Chondrocyte (in vitro differentiated cells): ENCODE results near the gene TBC1D24. TPM values are rescaled to one million over a fixed set of nuclear protein-coding genes. Genes with fewer than 3 reads are reported as not detected.
"Not testable (repeated sequence)": the region's sequence is repeated elsewhere in the genome, so short reads cannot be mapped to it uniquely, and the experiment has no call there.

Source experiments
- DNase-seq: peaks from one replicate; pipeline ENCODE4 v3.0.0; 2021; ENCODE audit warnings: mixed read lengths, low spot score
- H3K27ac Mint-ChIP-seq: one replicate; pipeline ENCODE4 v1.8.0; 2021; ENCODE audit warnings: mild to moderate bottlenecking, moderate library complexity, mixed read lengths; ENCODE audit not compliant: unreplicated experiment
- H3K27me3 Mint-ChIP-seq: 2 replicates; pipeline ENCODE4 v1.8.0; 2021; ENCODE audit warnings: low read depth, mixed read lengths
- H3K36me3 Mint-ChIP-seq: 2 replicates; pipeline ENCODE4 v1.8.0; 2021; ENCODE audit warnings: low read depth, mixed read lengths
- H3K4me1 Mint-ChIP-seq: 2 replicates; pipeline ENCODE4 v1.8.0; 2021; ENCODE audit warnings: low read depth, mild to moderate bottlenecking, mixed read lengths
- H3K4me3 Mint-ChIP-seq: one replicate; pipeline ENCODE4 v1.8.0; 2021; ENCODE audit warnings: mild to moderate bottlenecking, moderate library complexity, mixed read lengths; ENCODE audit not compliant: unreplicated experiment
- H3K9me3 Mint-ChIP-seq: 2 replicates; pipeline ENCODE4 v1.8.0; 2021; ENCODE audit warnings: low read depth, mixed read lengths
- total RNA-seq: library from RNA; stranded (reverse); gene quantifications from 3 replicates; pipeline ENCODE4 v1.2.1, GENCODE V29; 2021
- TF ChIP-seq, protein P1 (sequence below): fragments of 200-600 bp; sonication (generic); IDR thresholded peaks from 2 replicates; pipeline ENCODE4 v1.5.0; 2021; ENCODE audit warnings: antibody characterized with exemption, mild to moderate bottlenecking, moderate library complexity

Gene TBC1D24
- total RNA-seq, 1 donor from 2014 or later, result 17.9 TPM

DNA sequence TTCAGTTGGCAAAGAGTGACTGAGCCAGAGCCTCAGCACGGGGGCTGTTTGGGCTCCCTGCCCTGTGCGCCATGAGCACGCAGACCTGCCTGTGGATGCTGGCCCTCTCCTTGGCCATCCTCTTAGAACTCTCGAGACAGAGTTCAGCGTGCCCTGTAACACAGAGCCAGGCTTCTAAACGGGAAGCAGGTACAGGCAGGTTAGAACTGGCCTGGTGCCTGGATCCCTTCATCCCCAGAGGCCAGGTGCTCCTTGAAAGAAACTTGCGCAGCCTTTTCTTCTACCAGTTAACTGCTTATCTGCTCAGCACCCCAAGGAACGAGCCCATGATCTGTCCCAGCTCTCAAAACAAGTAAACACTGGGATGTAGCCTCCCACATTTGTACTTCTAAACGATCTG lies 38.8 kb upstream of the TBC1D24 start:
- DNase-seq, result peak; percentile 28
- H3K4me3 Mint-ChIP-seq, result no peak overlapping the region
- H3K36me3 Mint-ChIP-seq, result peaks cover 12% of the 10 kb centered on the region
- H3K27ac Mint-ChIP-seq, result no peak overlapping the region
- no peaks in the 10 kb centered on the region for H3K27me3 Mint-ChIP-seq
- H3K9me3 Mint-ChIP-seq, result no peaks in the 10 kb centered on the region
- H3K4me1 Mint-ChIP-seq, result no peaks in the 10 kb centered on the region
- TF ChIP-seq, protein P1, sequence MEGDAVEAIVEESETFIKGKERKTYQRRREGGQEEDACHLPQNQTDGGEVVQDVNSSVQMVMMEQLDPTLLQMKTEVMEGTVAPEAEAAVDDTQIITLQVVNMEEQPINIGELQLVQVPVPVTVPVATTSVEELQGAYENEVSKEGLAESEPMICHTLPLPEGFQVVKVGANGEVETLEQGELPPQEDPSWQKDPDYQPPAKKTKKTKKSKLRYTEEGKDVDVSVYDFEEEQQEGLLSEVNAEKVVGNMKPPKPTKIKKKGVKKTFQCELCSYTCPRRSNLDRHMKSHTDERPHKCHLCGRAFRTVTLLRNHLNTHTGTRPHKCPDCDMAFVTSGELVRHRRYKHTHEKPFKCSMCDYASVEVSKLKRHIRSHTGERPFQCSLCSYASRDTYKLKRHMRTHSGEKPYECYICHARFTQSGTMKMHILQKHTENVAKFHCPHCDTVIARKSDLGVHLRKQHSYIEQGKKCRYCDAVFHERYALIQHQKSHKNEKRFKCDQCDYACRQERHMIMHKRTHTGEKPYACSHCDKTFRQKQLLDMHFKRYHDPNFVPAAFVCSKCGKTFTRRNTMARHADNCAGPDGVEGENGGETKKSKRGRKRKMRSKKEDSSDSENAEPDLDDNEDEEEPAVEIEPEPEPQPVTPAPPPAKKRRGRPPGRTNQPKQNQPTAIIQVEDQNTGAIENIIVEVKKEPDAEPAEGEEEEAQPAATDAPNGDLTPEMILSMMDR, result no peak

DNA sequence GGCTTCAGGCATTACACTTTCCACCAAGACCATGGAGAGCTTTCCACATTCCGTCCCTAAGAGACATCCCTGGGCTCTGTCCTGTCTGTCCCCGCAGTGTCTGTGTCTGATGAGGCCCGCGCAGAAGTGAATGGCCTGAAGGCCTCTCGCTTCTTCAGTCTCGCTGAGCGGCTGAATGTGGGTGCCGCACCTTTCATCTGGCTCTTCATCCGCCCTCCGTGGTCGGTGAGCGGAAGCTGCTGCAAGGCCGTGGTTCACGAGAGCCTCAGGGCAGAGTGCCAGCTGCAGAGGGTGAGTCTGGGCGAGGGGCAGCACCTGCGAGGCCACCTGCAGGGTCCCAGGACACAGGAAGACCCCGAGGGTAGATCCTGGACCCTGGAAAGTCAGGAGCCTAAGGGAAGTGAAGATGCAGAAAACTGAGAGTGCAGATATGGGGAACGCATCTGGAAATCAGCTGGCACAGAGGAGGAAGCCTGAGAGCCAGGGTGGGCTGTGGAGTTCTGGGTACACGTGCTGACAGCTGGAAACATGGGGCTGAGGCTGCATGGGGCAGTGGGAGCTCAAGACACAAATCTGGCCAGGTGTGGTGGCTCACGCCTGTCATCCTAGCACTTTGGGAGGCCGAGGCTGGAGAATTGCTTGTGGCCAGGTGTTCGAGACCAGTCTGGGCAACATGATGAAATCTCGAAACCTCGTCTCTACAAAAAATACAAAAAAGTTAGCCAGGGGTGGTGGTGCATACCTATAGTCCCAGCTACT lies 37.7 kb upstream of the TBC1D24 start:
- Mint-ChIP-seq H3K4me1 (no peaks in the 10 kb centered on the region), H3K27ac (no peak overlapping the region), H3K27me3 (no peaks in the 10 kb centered on the region), H3K4me3 (no peak overlapping the region), H3K36me3 (peaks cover 12% of the 10 kb centered on the region), H3K9me3 (no peaks in the 10 kb centered on the region)
- TF ChIP-seq, protein P1, result no peak
- peak; percentile 70 for DNase-seq

DNA sequence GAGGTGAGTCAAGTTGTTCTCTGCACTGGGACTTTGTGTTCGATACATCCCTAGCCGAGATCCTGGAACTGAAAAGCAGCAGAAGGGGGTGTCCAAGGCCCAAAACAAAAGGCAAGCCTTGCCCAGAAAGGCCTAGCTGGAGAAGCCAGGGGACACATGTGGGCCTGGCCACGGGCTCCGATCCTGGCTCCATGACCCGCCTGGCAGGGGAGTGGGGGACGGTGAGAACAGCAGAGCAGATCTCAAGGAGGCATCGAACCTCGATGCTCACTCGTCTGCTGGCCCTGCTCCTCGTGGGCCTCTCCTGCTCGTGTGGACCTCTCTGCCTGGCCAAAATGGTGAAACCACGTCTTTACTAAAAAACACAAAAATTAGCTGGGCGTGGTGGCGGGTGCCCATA lies 36.8 kb upstream of the TBC1D24 start:
- Mint-ChIP-seq H3K36me3 (peaks cover 10% of the 10 kb centered on the region), H3K4me1 (no peaks in the 10 kb centered on the region), H3K27ac (no peak overlapping the region), H3K9me3 (no peaks in the 10 kb centered on the region), H3K27me3 (no peaks in the 10 kb centered on the region), H3K4me3 (no peak overlapping the region)
- TF ChIP-seq, protein P1, result no peak
- DNase-seq, result no peak

DNA sequence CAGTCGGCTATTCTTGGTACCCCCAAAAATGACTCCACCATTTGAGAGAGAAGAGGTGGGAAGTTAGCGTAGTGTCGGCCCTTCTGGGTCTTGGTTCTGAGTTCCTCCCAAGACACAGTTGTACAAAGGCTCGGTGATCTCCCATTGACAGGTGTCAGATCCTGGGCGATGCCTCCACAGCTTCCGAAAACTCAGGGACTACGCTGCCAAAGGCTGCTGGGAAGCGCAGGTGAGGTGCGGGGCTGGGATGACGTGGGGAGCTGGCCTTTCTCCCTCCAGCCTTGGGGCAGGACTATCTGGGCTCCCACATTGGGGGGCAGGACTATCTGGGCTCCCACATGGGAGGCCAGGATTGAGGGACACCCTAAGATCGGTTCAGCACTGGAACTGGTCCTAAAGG lies 35.3 kb upstream of the TBC1D24 start:
- H3K9me3 Mint-ChIP-seq, result no peaks in the 10 kb centered on the region
- H3K36me3 Mint-ChIP-seq, result peaks cover 8% of the 10 kb centered on the region
- no peak overlapping the region for H3K4me3 Mint-ChIP-seq
- no peaks in the 10 kb centered on the region for H3K4me1 Mint-ChIP-seq
- no peak overlapping the region for H3K27ac Mint-ChIP-seq
- no peaks in the 10 kb centered on the region for H3K27me3 Mint-ChIP-seq
- TF ChIP-seq, protein P1, result no peak
- DNase-seq, result no peak

DNA sequence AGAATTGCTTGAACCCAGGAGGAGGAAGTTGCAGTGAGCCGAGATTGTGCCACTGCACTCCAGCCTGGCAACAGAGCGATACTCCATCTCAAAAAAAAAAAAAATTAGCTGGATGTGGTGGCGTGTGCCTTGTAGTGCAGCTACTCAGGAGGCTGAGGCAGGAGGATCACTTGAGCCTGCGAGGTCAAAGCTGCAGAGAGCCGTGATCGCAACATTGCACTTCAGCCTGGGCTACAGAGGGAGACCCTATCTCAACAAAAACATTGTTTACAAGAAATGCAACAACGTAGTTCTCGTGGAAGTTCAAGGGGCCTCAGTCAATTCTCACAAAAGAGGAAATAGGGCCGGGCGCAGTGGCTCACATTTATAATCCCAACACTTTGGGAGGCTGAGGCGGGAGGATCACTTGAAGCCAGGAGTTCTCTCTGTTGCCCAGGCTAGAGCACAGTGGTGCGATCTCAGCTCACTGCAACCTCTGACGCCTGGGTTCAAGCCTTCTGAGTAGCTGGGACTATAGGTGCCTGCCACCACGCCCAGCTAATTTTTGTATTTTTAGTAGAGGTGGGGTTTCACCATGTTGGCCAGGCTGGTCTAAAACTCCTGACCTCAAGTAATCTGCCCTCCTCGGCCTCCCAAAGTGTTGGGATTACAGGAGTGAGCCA lies 33.7 kb upstream of the TBC1D24 start:
- DNase-seq, H3K4me3 Mint-ChIP-seq, H3K9me3 Mint-ChIP-seq, H3K27me3 Mint-ChIP-seq, H3K4me1 Mint-ChIP-seq, H3K27ac Mint-ChIP-seq: not testable (repeated sequence)
- peaks cover 14% of the 10 kb centered on the region for H3K36me3 Mint-ChIP-seq
